KMS-11 (cell line): ENCODE data around the gene TRAF3IP1.

ENCODE experiments used
- H2AFZ ChIP-seq: fragments of 200-600 bp; sonication (generic); 2 replicates; pipeline ENCODE4 v1.6.1; 2016; ENCODE audit warnings: antibody characterized with exemption, mixed run types, low read depth
- H3K27ac ChIP-seq: fragments of 200-600 bp; sonication (generic); 2 replicates; pipeline ENCODE4 v1.6.1; 2016; ENCODE audit warnings: mild to moderate bottlenecking, mixed run types
- H3K27me3 ChIP-seq: fragments of 200-600 bp; sonication (generic); 2 replicates; pipeline ENCODE4 v1.6.1; 2017; ENCODE audit warnings: mild to moderate bottlenecking, low read depth, mixed run types, moderate library complexity; ENCODE audit not compliant: insufficient read depth
- H3K36me3 ChIP-seq: fragments of 200-600 bp; sonication (generic); 2 replicates; pipeline ENCODE4 v1.6.1; 2017; ENCODE audit warnings: mild to moderate bottlenecking, mixed run types; ENCODE audit not compliant: insufficient read depth
- H3K4me1 ChIP-seq: fragments of 200-600 bp; sonication (generic); 2 replicates; pipeline ENCODE4 v1.6.1; 2016; ENCODE audit warnings: mild to moderate bottlenecking, low read depth, mixed run types; ENCODE audit not compliant: poor library complexity, severe bottlenecking
- H3K4me2 ChIP-seq: fragments of 200-600 bp; sonication (generic); 2 replicates; pipeline ENCODE4 v1.7.0; 2016; ENCODE audit warnings: mild to moderate bottlenecking, mixed run types
- H3K4me3 ChIP-seq: fragments of 200-600 bp; sonication (generic); IDR thresholded peaks from 2 replicates; pipeline ENCODE4 v1.6.1; 2017; ENCODE audit warnings: low read depth, low read length, mixed read lengths; ENCODE audit not compliant: insufficient read depth
- H3K79me2 ChIP-seq: fragments of 200-600 bp; sonication (generic); 2 replicates; pipeline ENCODE4 v1.6.1; 2016; ENCODE audit warnings: low read depth, mixed run types; ENCODE audit not compliant: insufficient read depth
- H3K9ac ChIP-seq: fragments of 200-600 bp; sonication (generic); 2 replicates; pipeline ENCODE4 v1.6.1; 2016; ENCODE audit warnings: mild to moderate bottlenecking, mixed run types
- H4K20me1 ChIP-seq: fragments of 200-600 bp; sonication (generic); 2 replicates; pipeline ENCODE4 v1.6.1; 2016; ENCODE audit warnings: mild to moderate bottlenecking, mixed run types; ENCODE audit not compliant: insufficient read depth
- CTCF ChIP-seq: fragments of 200-600 bp; sonication (generic); conservative IDR thresholded peaks from 2 replicates; pipeline ENCODE4 v1.6.1; 2017; ENCODE audit warnings: low read depth, mild to moderate bottlenecking, antibody characterized with exemption, low read length, moderate library complexity, mixed read lengths

Gene TRAF3IP1

GRCh38 chr2:238427435-238428162, 107.3 kb downstream of the TRAF3IP1 start:
- peak overlapping the region; percentile 89 for H3K4me3 ChIP-seq
- peaks cover 46% of the 10 kb centered on the region for H3K79me2 ChIP-seq
- no peaks in the 10 kb centered on the region for H4K20me1 ChIP-seq
- no peaks in the 10 kb centered on the region for H3K36me3 ChIP-seq
- TF ChIP-seq CTCF: no peak
- H3K4me1 ChIP-seq: no peaks in the 10 kb centered on the region
- peak overlapping the region; percentile 98 for H3K4me2 ChIP-seq
- peak overlapping the region; percentile 63 for H3K27ac ChIP-seq
- no peaks in the 10 kb centered on the region for H3K27me3 ChIP-seq
- H2AFZ ChIP-seq: peak overlapping the region; percentile 70
- peak overlapping the region; percentile 85 for H3K9ac ChIP-seq

GRCh38 chr2:238428866-238429265, 108.5 kb downstream of the TRAF3IP1 start:
- no peak for TF ChIP-seq CTCF
- H4K20me1 ChIP-seq: no peaks in the 10 kb centered on the region
- no peak overlapping the region for H3K4me3 ChIP-seq
- H3K4me2 ChIP-seq: no peak overlapping the region; the same call in 1 of the 2 replicates
- H3K9ac ChIP-seq: no peak overlapping the region
- H3K36me3 ChIP-seq: no peaks in the 10 kb centered on the region
- no peak overlapping the region for H3K27ac ChIP-seq
- no peak overlapping the region for H2AFZ ChIP-seq
- no peaks in the 10 kb centered on the region for H3K27me3 ChIP-seq
- H3K79me2 ChIP-seq: peaks cover 56% of the 10 kb centered on the region
- H3K4me1 ChIP-seq: no peaks in the 10 kb centered on the region

- Histone ChIP-seq H3K4me3 (no peak overlapping the region), H3K36me3 (no peaks in the 10 kb centered on the region), H3K4me2 (no peak overlapping the region), H3K4me1 (no peaks in the 10 kb centered on the region), H3K27ac (no peak overlapping the region), H3K9ac (no peak overlapping the region), H3K79me2 (peaks cover 56% of the 10 kb centered on the region), H4K20me1 (no peaks in the 10 kb centered on the region), H3K27me3 (no peaks in the 10 kb centered on the region), H2AFZ (no peak overlapping the region)
- no peak for TF ChIP-seq CTCF
Measured at GRCh38 chr2:238430781-238431180, 110.5 kb downstream of the TRAF3IP1 start.

GRCh38 chr2:238431456-238431855, 111.1 kb downstream of the TRAF3IP1 start:
- Histone ChIP-seq H3K36me3 (no peaks in the 10 kb centered on the region), H3K9ac (no peak overlapping the region), H3K27me3 (no peaks in the 10 kb centered on the region), H3K4me3 (no peak overlapping the region), H3K79me2 (peaks cover 56% of the 10 kb centered on the region), H3K4me2 (no peak overlapping the region), H4K20me1 (no peaks in the 10 kb centered on the region), H2AFZ (no peak overlapping the region), H3K27ac (no peak overlapping the region), H3K4me1 (no peaks in the 10 kb centered on the region)
- TF ChIP-seq CTCF: no peak
